ACHN (cell line): ENCODE measurements around the gene MAP1B.

ENCODE experiments used
- DNase-seq: peaks from one replicate; pipeline ENCODE4 v3.0.0-alpha.2; 2015
- in situ Hi-C: cut with HindIII; loops from 2 replicates; pipeline ENCODE4 v1.10.0; 2017; ENCODE audit warnings: low sequenced_read_pairs, low pct_ligation_motif_present, low pct_unique_long_range_greater_than_20kb

Gene MAP1B

DNA sequence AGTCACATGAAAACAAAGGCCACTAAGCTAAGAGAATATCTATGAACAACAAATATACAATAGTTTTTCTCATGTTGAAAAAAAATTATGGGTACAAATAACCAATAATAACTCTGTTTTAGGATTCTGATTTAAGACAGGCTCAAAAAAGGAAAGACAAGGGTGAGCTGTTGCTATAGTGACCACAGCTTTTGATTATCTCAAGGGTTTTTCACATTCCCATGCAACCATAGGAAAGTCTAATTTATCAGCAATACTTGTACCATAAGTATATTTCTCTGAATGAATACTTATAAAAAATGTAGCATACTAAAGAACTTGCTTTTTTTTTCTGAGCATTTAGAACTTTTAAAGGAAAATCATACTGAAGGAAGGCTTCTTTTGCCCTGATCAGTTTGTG is 144.7 kb downstream of the MAP1B start:
- DNase-seq, result no peak
- in situ Hi-C loops, result no loop called here

DNA sequence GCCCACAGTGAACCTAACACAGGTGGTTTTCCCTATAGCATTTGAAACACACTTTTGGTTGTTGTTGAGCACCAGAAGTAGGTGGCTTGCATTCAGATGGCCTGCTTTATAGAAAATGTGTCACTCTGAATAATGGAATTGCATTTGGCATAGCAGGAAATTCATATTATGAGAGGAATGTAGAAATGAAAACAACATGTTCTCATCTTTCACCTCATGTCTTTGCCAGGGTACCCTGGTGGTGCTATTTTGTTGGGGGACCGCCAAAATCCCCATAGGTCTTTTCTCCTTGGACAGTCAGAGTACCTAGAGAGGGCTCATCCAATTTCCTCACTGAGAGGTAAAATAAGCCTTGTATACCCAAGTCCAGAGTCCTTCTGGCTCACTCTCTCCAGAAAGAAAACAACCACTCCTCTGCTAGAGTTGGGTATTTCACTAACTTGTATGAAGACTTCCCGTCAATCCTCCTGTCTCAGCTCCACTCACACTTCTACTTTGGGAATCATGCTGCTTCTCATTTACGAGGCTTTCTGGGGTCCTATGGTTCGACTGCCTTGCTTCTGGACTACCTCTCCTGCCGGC is 145.4 kb downstream of the MAP1B start:
- DNase-seq, result no peak
- in situ Hi-C loops, result no loop called here

DNA sequence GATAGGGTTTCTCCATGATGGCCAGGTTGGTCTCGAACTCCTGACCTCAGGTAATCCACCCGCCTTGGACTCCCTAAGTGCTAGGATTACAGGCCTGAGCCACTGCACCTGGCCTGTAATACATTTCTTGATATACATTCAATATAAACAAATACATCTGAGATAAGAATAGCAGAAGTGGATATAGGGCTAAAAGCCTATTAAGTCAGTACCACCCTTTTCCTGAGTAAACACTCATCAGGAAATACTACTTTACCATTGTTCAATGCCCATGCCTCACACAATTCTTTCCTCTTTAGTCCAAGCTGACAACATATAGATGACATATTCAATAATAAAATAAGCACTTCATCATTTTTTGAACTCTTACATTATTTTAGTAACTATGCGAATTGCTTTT is 148.0 kb downstream of the MAP1B start:
- in situ Hi-C loops, result no loop called here
- DNase-seq, result no peak

DNA sequence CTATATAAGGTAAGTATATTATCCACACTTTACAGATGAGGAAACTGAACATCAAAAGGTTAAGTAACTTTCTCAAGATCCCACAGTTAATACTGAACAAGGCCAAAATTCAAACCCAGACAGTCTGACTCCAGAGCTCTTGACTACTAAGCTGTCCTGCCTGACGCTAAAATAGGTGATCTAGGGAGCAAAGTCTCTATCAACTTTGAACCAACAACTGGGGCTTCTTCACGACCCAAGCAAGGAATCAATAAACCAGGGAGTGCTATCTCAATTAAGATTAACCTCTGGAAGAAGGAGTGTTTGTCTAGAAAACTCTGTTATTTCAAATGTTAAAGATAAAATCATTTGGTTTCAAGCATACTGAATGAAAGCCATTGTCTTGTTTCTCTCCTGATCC is 148.4 kb downstream of the MAP1B start:
- in situ Hi-C loops, result no loop called here
- no peak for DNase-seq

DNA sequence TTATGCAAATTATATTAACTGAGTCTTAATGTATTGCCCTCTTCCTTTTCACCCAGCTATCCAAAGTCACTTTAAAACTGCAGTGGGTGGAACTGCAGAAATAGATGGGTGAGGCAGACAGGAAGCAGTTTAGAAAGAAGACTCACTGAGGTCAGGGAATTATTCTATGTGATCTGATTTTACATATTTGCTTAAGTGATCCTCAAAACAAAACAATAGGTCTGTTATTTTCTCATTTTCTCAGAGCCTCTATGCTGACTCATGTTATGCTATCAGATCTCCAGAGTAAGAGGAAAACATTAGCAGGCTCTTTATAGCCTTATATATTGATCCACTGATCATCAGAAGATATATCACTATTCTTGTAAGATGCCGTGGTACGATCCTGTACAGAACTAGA is 149.3 kb downstream of the MAP1B start:
- in situ Hi-C loops, result no loop called here
- no peak for DNase-seq
